ENCODE results near the gene ABCC1.

GRCh38 chr16:15996432-15997109, 47.2 kb downstream of the ABCC1 start:
- TF ChIP-seq CTCF (conservative IDR thresholded peaks at IDR 0.05; ENCODE audit: low read depth, low read length) (no peak), EZH2 (IDR thresholded peaks at IDR 0.05; ENCODE audit: borderline replicate concordance, low read depth, low read length, poor library complexity, severe bottlenecking) (no peak)
